K562 (cell line): Measurements from ENCODE around the gene PFDN2. TPM values are rescaled to one million over a fixed set of nuclear protein-coding genes. Genes with fewer than 3 reads are reported as not detected.

Experiments
- ATAC-seq: fragments of 200-7000 bp; cut with Tn5 transposase; 3 replicates; pipeline ENCODE4 v1.9.1; 2020; ENCODE audit warnings: moderate library complexity
- BruUV-seq: library from RNA; stranded (reverse); fragments of 400-500 nt; replicated peaks from 2 replicates; lab custom pipeline; 2021; lab: Mats Ljungman, UMichigan
- CTCF ChIA-PET: fragments of 300-600 bp; formaldehyde crosslinking; extraction: SDS; loops from one replicate; lab custom pipeline; 2021; ENCODE audit warnings: low intra/inter-chr PET ratio; lab: Yijun Ruan, JAX
- POLR2A ChIA-PET: fragments of 300-600, 350-650 bp; sonication (Branson Sonifier 250); formaldehyde crosslinking; extraction: SDS; loops from one replicate; lab custom pipeline; 2021; ENCODE audit warnings: antibody characterized with exemption, inconsistent platforms; lab: Yijun Ruan, JAX
- DNase-seq, 4 experiments: peaks; one replicate each; pipeline versions ENCODE4 v3.0.0 to v3.0.0-alpha.2; 2011 to 2018; ENCODE audit warnings: low spot score in 3 of 4, mixed read lengths in 3 of 4; ENCODE audit errors: extremely low read depth in 1 of 4
- FAIRE-seq: peaks from 2 replicates; lab custom pipeline; 2011; peaks lifted over from hg19 to GRCh38; lab: Jason Lieb, UNC
- H2AFZ ChIP-seq: 2 replicates; pipeline ENCODE4 v1.6.0; 2011; ENCODE audit warnings: low read depth, low read length, control low read depth, inconsistent platforms
- H3K27ac ChIP-seq: fragments of 200-600 bp; 3 replicates; pipeline ENCODE4 v1.8.0; 2011; ENCODE audit warnings: low read depth, mild to moderate bottlenecking, control low read depth, inconsistent platforms, low read length, moderate library complexity, mixed read lengths; ENCODE audit errors: extremely low read depth
- H3K27me3 ChIP-seq, 2 experiments: fragments of 300-600 bp in 1 of 2; 2 replicates in 1 of 2; 3 replicates in 1 of 2; pipeline versions ENCODE4 v1.6.0 to v1.8.0; 2011; ENCODE audit warnings: inconsistent platforms in 2 of 2, low read length in 2 of 2, mild to moderate bottlenecking in 1 of 2, mixed read lengths in 1 of 2, moderate library complexity in 1 of 2; ENCODE audit not compliant: control insufficient read depth in 2 of 2, insufficient read depth in 2 of 2
- H3K36me3 ChIP-seq: fragments of 300-600 bp; 3 replicates; pipeline ENCODE4 v1.8.0; 2011; ENCODE audit warnings: mild to moderate bottlenecking, low read length, inconsistent platforms; ENCODE audit not compliant: control insufficient read depth, insufficient read depth
- H3K4me1 ChIP-seq, 2 experiments: fragments of 200-600 bp in 1 of 2; replicated peaks in 1 of 2; 2 replicates in 1 of 2; 3 replicates in 1 of 2; pipeline versions ENCODE4 v1.5.1 to v1.8.0; 2011; ENCODE audit warnings: inconsistent platforms in 2 of 2, low read length in 2 of 2, mild to moderate bottlenecking in 1 of 2, mixed read lengths in 1 of 2, moderate library complexity in 1 of 2; ENCODE audit not compliant: control insufficient read depth in 2 of 2, insufficient read depth in 2 of 2
- H3K4me2 ChIP-seq: 2 replicates; pipeline ENCODE4 v1.6.1; 2011; ENCODE audit warnings: low read length, control low read depth, inconsistent platforms, mixed read lengths; ENCODE audit not compliant: insufficient read depth
- H3K4me3 ChIP-seq: fragments of 200-600 bp; sonication (generic), shearing (Covaris generic); 2 replicates; pipeline ENCODE4 v1.5.1; 2016; ENCODE audit warnings: control low read depth, inconsistent platforms
- H3K79me2 ChIP-seq: fragments of 200-600 bp; 3 replicates; pipeline ENCODE4 v1.8.0; 2011; ENCODE audit warnings: low read length, inconsistent platforms; ENCODE audit not compliant: control insufficient read depth, insufficient read depth
- H3K9ac ChIP-seq, 2 experiments: 2 replicates each; pipeline versions ENCODE4 v1.6.0 to v1.6.1; 2011; ENCODE audit warnings: low read depth in 2 of 2, low read length in 2 of 2, control low read depth in 1 of 2, inconsistent platforms in 1 of 2, mild to moderate bottlenecking in 1 of 2, mixed read lengths in 1 of 2; ENCODE audit not compliant: insufficient read depth in 1 of 2
- H3K9me1 ChIP-seq: one replicate; pipeline ENCODE4 v1.6.0; 2011; ENCODE audit warnings: inconsistent platforms, mild to moderate bottlenecking, low read length, moderate library complexity; ENCODE audit not compliant: control insufficient read depth, insufficient read depth
- H3K9me3 ChIP-seq: replicated peaks from 2 replicates; pipeline ENCODE4 v1.5.1; 2011; ENCODE audit warnings: low read depth, low read length, inconsistent platforms; ENCODE audit not compliant: control insufficient read depth, insufficient read depth
- H4K20me1 ChIP-seq: replicated peaks from 2 replicates; pipeline ENCODE4 v1.6.1; 2011; ENCODE audit warnings: low read length, inconsistent platforms, mixed read lengths; ENCODE audit not compliant: control insufficient read depth, insufficient read depth
- ARID3B ChIP-seq: fragments of 250-450 bp; sonication (Bioruptor Pico); IDR thresholded peaks from 2 replicates; pipeline ENCODE4 v1.4.0; 2020; ENCODE audit warnings: borderline replicate concordance
- ASH1L ChIP-seq: fragments of 450-650 bp; IDR thresholded peaks from 2 replicates; pipeline ENCODE4 v1.6.1; 2018; ENCODE audit warnings: borderline replicate concordance, mild to moderate bottlenecking, low read depth; ENCODE audit not compliant: partially characterized antibody
- CBX2 ChIP-seq: fragments of 200-600 bp; sonication (generic); IDR thresholded peaks from one replicate; pipeline ENCODE4 v1.6.1; 2012; ENCODE audit warnings: mild to moderate bottlenecking, low read length, inconsistent platforms; ENCODE audit not compliant: insufficient read depth, poor library complexity, severe bottlenecking
- EGR1 ChIP-seq: fragments of 450-650 bp; conservative IDR thresholded peaks from 2 replicates; pipeline ENCODE4 v1.6.1; 2017; ENCODE audit warnings: mild to moderate bottlenecking
- FOXK1 ChIP-seq: sonication (generic); formaldehyde crosslinking; IDR thresholded peaks from 2 replicates; pipeline ENCODE4 v1.8.0; 2022; ENCODE audit warnings: missing genetic modification reagents, mild to moderate bottlenecking, borderline replicate concordance
- LCOR ChIP-seq: sonication (generic); formaldehyde crosslinking; IDR thresholded peaks from 2 replicates; pipeline ENCODE4 v1.8.0; 2022; ENCODE audit warnings: mild to moderate bottlenecking, missing genetic modification reagents
- MAFF ChIP-seq: IDR thresholded peaks from 2 replicates; pipeline ENCODE4 v1.6.1; 2012; ENCODE audit warnings: low read length, improper control_type of control experiment
- MCM2 ChIP-seq: fragments of 450-650 bp; IDR thresholded peaks from 2 replicates; pipeline ENCODE4 v1.6.1; 2017; ENCODE audit warnings: low read depth, mild to moderate bottlenecking
- MTF1 ChIP-seq: fragments of 250-450 bp; sonication (Bioruptor Pico); IDR thresholded peaks from 2 replicates; pipeline ENCODE4 v1.9.0; 2021; ENCODE audit warnings: moderate library complexity, mild to moderate bottlenecking, inconsistent platforms, borderline replicate concordance
- REST ChIP-seq, 2 experiments: fragments of 450-650 bp; formaldehyde crosslinking in 1 of 2; IDR thresholded peaks; 2 replicates each; pipeline versions ENCODE4 v1.4.0 to v1.6.1; 2014 to 2020; ENCODE audit warnings: mild to moderate bottlenecking in 2 of 2, borderline replicate concordance in 1 of 2, low read depth in 1 of 2
- RFX7 ChIP-seq: fragments of 250-450 bp; sonication (Bioruptor Pico); IDR thresholded peaks from 2 replicates; pipeline ENCODE4 v1.5.1; 2021; ENCODE audit warnings: mild to moderate bottlenecking
- SMAD4 ChIP-seq: fragments of 250-450 bp; sonication (Bioruptor Pico); conservative IDR thresholded peaks from 2 replicates; pipeline ENCODE4 v1.8.0; 2021; ENCODE audit warnings: inconsistent platforms, mild to moderate bottlenecking, moderate library complexity
- ZNF77 ChIP-seq: fragments of 250-450 bp; sonication (Bioruptor Pico); IDR thresholded peaks from 2 replicates; pipeline ENCODE4 v1.5.0; 2020
- WGBS: fragments of 100-300 bp; shearing (Covaris generic); methylation state at CpG from one replicate; pipeline ENCODE4 v1.1.6; 2016; ENCODE audit warnings: low coverage, mixed read lengths; ENCODE audit not compliant: insufficient coverage; ENCODE audit errors: missing lambda C conversion rate; 5-methylcytosine and 5-hydroxymethylcytosine counted together
- in situ Hi-C: fragments of 300-500 bp; cut with MboI; formaldehyde crosslinking; loops from 4 replicates; pipeline ENCODE4 v1.15.0; 2018; ENCODE audit warnings: inconsistent platforms, mixed read lengths
- intact Hi-C: fragments of 100-400 bp; cut with micrococcal nuclease; formaldehyde crosslinking; loops from 2 replicates; pipeline ENCODE4 v1.14.2; 2022
- polyA plus RNA-seq, 8 experiments: library from polyadenylated mRNA; depleted of rRNA in 4 of 8; stranded (reverse) in 5 of 8; unstranded in 3 of 8; fragments of >200 nt; fragmentation: Nextera tagmentation in 2 of 8; fragmentation: Illumina TruSeq in 1 of 8; extraction: Ambion mirVana in 2 of 8; extraction: Trizol in 1 of 8; gene quantifications; 2 replicates each; pipeline versions ENCODE4 v1.2.1 to v1.2.3, GENCODE V29; 2011 to 2014; ENCODE audit warnings: inconsistent platforms in 1 of 8, missing spikeins in 1 of 8
- total RNA-seq, 7 experiments: library from RNA; depleted of rRNA in 6 of 7; stranded (reverse); fragments of >200 nt in 6 of 7; fragmentation: Illumina TruSeq in 2 of 7; extraction: Trizol in 2 of 7; gene quantifications; 2 replicates each; pipeline versions ENCODE4 v1.2.1 to v1.2.3, GENCODE V29; 2011 to 2021; ENCODE audit warnings: low replicate concordance in 1 of 7

Gene PFDN2
- total and polyA plus RNA-seq, 9 of the 15 experiments (the other 6 are each of a cell fraction or from before 2014, with no cell fraction given): 50.2 to 361 (median 144) TPM

GRCh38 chr1:161082483-161082882 lies 35.4 kb downstream of the PFDN2 start:
- no peaks in the 10 kb centered on the region for H3K9me3 ChIP-seq
- H3K4me3 ChIP-seq: no peak overlapping the region
- no peak for ATAC-seq
- no peak overlapping the region for H3K27ac ChIP-seq
- FAIRE-seq: no peak
- ChIA-PET CTCF (no interaction called here), POLR2A (no interaction called here)
- no peak overlapping the region for H3K9ac ChIP-seq
- no peaks in the 10 kb centered on the region for H3K36me3 ChIP-seq
- H3K27me3 ChIP-seq: no peaks in the 10 kb centered on the region
- no TSS peak for BruUV-seq
- H4K20me1 ChIP-seq: no peaks in the 10 kb centered on the region
- DNase-seq: no peak
- WGBS: 33% methylated on average over 2 of the region's 2 CpGs
- H3K4me2 ChIP-seq: no peak overlapping the region
- peaks cover 13 to 18% of the 10 kb centered on the region in 2 experiments; a peak in 4 of 5 replicates for H3K4me1 ChIP-seq
- no peak for TF ChIP-seq EGR1
- no peak for TF ChIP-seq ASH1L
- no peak for TF ChIP-seq MCM2
- TF ChIP-seq MTF1 (CRISPR knock-in tag): no peak
- no peak for TF ChIP-seq LCOR
- no peak for TF ChIP-seq CBX2
- TF ChIP-seq SMAD4 (CRISPR knock-in tag): no peak
- no peak for TF ChIP-seq MAFF
- TF ChIP-seq ARID3B (CRISPR knock-in tag): no peak
- no peak for TF ChIP-seq FOXK1 (CRISPR knock-in tag)
- no peak for TF ChIP-seq RFX7 (CRISPR knock-in tag)
- no peak for TF ChIP-seq ZNF77 (CRISPR knock-in tag)
- TF ChIP-seq REST (IDR thresholded peaks at IDR 0.05; ENCODE audit: borderline replicate concordance): no peak
- no peak for TF ChIP-seq REST (CRISPR knock-in tag; IDR thresholded peaks at IDR 0.05; ENCODE audit: low read depth)
- H3K9me1 ChIP-seq: no peaks in the 10 kb centered on the region
- no peak overlapping the region; the same call in 1 of the 2 replicates for H2AFZ ChIP-seq
- intact Hi-C loops: no loop called here
- no peaks in the 10 kb centered on the region for H3K79me2 ChIP-seq
- in situ Hi-C loops: loop anchor here (25.0 kb wide), 1 partner anchor 245 kb away; no protein-coding TSS in a partner anchor
